ENCODE data around the gene SLC5A6. TPM values are rescaled to one million over a fixed set of nuclear protein-coding genes. Genes with fewer than 3 reads are reported as not detected.

Gene SLC5A6
- polyA plus RNA-seq, 1 donor (not counting 4 experiments of a cell fraction or from before 2014, with no cell fraction given), result 60.4 TPM

GRCh38 chr2:27179344-27180000 lies 32.6 kb downstream of the SLC5A6 start:
- no peak for DNase-seq (ENCODE audit: low read depth, low spot score)

GRCh38 chr2:27178469-27178868 lies 33.6 kb downstream of the SLC5A6 start:
- dilution Hi-C loops (cut with MboI; ENCODE audit: extremely low pct_ligation_motif_present, low sequenced_read_pairs), result no loop called here
- Histone ChIP-seq H3K79me2 (ENCODE audit: control insufficient read depth, insufficient read depth, low read length) (no peaks in the 10 kb centered on the region), H2AFZ (ENCODE audit: control insufficient read depth, low read length) (no peak overlapping the region), H3K27ac (ENCODE audit: control insufficient read depth, insufficient read depth, low read length) (no peak overlapping the region), H3K4me2 (ENCODE audit: control insufficient read depth, extremely low read depth, insufficient read depth, low read depth, low read length) (no peak overlapping the region), H3K4me1 (ENCODE audit: control insufficient read depth, extremely low read depth, insufficient read depth, low read length) (no peaks in the 10 kb centered on the region), H3K9me1 (ENCODE audit: control insufficient read depth, extremely low read depth, insufficient read depth, low read length) (no peaks in the 10 kb centered on the region), H4K20me1 (ENCODE audit: control insufficient read depth, extremely low read depth, insufficient read depth, low read length) (no peaks in the 10 kb centered on the region), H3K36me3 (ENCODE audit: control insufficient read depth in 2 of 2, extremely low read depth in 1 of 2, insufficient read depth in 2 of 2, low read length in 2 of 2) (no peaks in the 10 kb centered on the region), H3K27me3 (ENCODE audit: control insufficient read depth, extremely low read depth, insufficient read depth, low read length) (peaks cover 7% of the 10 kb centered on the region), H3K4me3 (ENCODE audit: control insufficient read depth in 2 of 3, extremely low read depth in 1 of 3, insufficient read depth in 2 of 3, low read depth in 1 of 3, low read length in 3 of 3) (no peak overlapping the region), H3K9ac (ENCODE audit: control insufficient read depth, extremely low read depth, insufficient read depth, low read length) (no peak overlapping the region), H3K9me3 (ENCODE audit: control insufficient read depth, low read depth, low read length) (no peaks in the 10 kb centered on the region)
- TF ChIP-seq CTCF (optimal IDR thresholded peaks at IDR 0.05 in 1 of 3, IDR thresholded peaks at IDR 0.05 in 1 of 3, conservative IDR thresholded peaks at IDR 0.05 in 1 of 3; ENCODE audit: extremely low read depth in 1 of 3, insufficient read depth in 2 of 3, low read length in 3 of 3) (no peak), EZH2 (IDR thresholded peaks at IDR 0.05; ENCODE audit: low read length) (no peak)
- FAIRE-seq (no peak), DNase-seq (ENCODE audit: low read depth, low spot score) (no peak)

More at GRCh38 chr2:27179344-27180000, 32.6 kb downstream of the SLC5A6 start:
- no peak for FAIRE-seq
- no peaks in the 10 kb centered on the region for H4K20me1 ChIP-seq (ENCODE audit: control insufficient read depth, extremely low read depth, insufficient read depth, low read length)
- TF ChIP-seq CTCF (optimal IDR thresholded peaks at IDR 0.05 in 1 of 3, IDR thresholded peaks at IDR 0.05 in 1 of 3, conservative IDR thresholded peaks at IDR 0.05 in 1 of 3; ENCODE audit: extremely low read depth in 1 of 3, insufficient read depth in 2 of 3, low read length in 3 of 3), result no peak
- TF ChIP-seq EZH2 (IDR thresholded peaks at IDR 0.05; ENCODE audit: low read length), result no peak
- H3K9me1 ChIP-seq (ENCODE audit: control insufficient read depth, extremely low read depth, insufficient read depth, low read length), result no peaks in the 10 kb centered on the region
- H3K79me2 ChIP-seq (ENCODE audit: control insufficient read depth, insufficient read depth, low read length), result no peaks in the 10 kb centered on the region
- no peaks in the 10 kb centered on the region for H3K4me1 ChIP-seq (ENCODE audit: control insufficient read depth, extremely low read depth, insufficient read depth, low read length)
- no peaks in the 10 kb centered on the region for H3K36me3 ChIP-seq (ENCODE audit: control insufficient read depth in 2 of 2, extremely low read depth in 1 of 2, insufficient read depth in 2 of 2, low read length in 2 of 2)
- dilution Hi-C loops (cut with MboI; ENCODE audit: extremely low pct_ligation_motif_present, low sequenced_read_pairs), result no loop called here
- H2AFZ ChIP-seq (ENCODE audit: control insufficient read depth, low read length), result no peak overlapping the region
- no peaks in the 10 kb centered on the region for H3K9me3 ChIP-seq (ENCODE audit: control insufficient read depth, low read depth, low read length)
- H3K9ac ChIP-seq (ENCODE audit: control insufficient read depth, extremely low read depth, insufficient read depth, low read length), result no peak overlapping the region
- H3K27ac ChIP-seq (ENCODE audit: control insufficient read depth, insufficient read depth, low read length), result no peak overlapping the region
- H3K27me3 ChIP-seq (ENCODE audit: control insufficient read depth, extremely low read depth, insufficient read depth, low read length), result peaks cover 7% of the 10 kb centered on the region
- no peak overlapping the region for H3K4me2 ChIP-seq (ENCODE audit: control insufficient read depth, extremely low read depth, insufficient read depth, low read depth, low read length)
- no peak overlapping the region for H3K4me3 ChIP-seq (ENCODE audit: control insufficient read depth in 2 of 3, extremely low read depth in 1 of 3, insufficient read depth in 2 of 3, low read depth in 1 of 3, low read length in 3 of 3)

All from keratinocyte (primary cell).